Measurements from ENCODE around the gene PHACTR3.

PHACTR3 gene

DNA sequence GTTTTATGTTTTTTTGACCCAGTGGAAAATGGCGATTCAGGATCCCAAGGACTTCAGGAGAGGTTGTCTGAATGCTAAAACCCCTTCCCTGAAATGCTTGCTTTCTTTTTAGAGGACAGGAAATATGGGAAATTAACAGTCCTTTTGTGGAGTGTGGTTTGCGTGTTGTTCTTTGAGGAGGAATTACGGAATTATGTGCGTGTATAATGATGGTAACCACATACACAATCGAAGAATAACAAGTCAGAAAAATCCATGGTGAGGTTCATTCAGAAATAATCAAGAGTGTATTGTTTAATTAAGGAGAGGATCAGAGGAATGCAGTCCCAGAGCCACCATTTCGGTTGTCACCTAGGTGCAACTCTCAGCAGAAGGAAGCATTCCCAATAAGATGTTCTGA is 73.2 kb downstream of the PHACTR3 start:
- no peak overlapping the region for H3K4me3 ChIP-seq (ENCODE audit: low read depth, low read length)
- TF ChIP-seq, protein P1, sequence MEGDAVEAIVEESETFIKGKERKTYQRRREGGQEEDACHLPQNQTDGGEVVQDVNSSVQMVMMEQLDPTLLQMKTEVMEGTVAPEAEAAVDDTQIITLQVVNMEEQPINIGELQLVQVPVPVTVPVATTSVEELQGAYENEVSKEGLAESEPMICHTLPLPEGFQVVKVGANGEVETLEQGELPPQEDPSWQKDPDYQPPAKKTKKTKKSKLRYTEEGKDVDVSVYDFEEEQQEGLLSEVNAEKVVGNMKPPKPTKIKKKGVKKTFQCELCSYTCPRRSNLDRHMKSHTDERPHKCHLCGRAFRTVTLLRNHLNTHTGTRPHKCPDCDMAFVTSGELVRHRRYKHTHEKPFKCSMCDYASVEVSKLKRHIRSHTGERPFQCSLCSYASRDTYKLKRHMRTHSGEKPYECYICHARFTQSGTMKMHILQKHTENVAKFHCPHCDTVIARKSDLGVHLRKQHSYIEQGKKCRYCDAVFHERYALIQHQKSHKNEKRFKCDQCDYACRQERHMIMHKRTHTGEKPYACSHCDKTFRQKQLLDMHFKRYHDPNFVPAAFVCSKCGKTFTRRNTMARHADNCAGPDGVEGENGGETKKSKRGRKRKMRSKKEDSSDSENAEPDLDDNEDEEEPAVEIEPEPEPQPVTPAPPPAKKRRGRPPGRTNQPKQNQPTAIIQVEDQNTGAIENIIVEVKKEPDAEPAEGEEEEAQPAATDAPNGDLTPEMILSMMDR (conservative IDR thresholded peaks at IDR 0.05; ENCODE audit: low read depth, low read length): no peak
- no peak for DNase-seq (ENCODE audit: low read depth)

DNA sequence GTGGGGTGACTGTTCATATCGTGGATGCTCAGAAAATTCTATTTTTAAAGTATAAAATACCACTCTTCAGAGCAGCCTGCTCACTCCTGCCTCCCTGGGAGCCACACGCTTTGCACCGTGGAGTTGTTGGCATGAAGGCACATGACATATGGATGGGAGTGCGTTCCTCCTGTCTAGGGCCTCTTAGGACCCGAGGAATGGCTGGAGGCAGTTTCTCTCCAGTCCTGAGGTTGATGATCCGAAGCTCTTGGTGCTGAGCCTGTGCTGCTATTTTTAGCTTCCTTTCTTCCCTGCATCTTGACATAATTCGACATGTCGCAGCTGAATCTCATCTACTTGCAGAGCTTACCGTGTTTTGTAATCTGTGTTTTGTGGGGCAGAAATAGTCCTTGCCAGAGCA is 73.9 kb downstream of the PHACTR3 start:
- no peak overlapping the region for H3K4me3 ChIP-seq (ENCODE audit: low read depth, low read length)
- no peak for DNase-seq (ENCODE audit: low read depth)
- TF ChIP-seq, protein P1 (conservative IDR thresholded peaks at IDR 0.05; ENCODE audit: low read depth, low read length): no peak

DNA sequence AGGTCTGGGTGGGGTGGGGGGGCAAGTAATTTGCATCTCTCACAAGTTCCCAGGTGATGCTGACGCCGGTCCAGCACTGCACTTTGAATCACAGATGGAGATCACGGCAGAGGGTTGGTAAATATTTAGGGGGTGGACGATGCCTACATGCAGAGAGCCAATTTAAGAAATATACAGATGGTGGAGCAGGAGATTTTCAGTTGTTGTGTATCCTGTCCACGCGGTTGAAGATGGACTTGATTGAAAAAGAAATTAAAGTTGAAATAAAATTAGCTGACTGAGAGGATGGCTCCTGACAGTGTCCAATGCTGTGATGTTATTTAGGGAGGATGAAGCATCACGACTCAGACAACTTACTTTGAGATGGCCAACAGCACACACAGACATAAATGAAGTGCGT is 74.6 kb downstream of the PHACTR3 start:
- H3K4me3 ChIP-seq (ENCODE audit: low read depth, low read length): no peak overlapping the region

DNA sequence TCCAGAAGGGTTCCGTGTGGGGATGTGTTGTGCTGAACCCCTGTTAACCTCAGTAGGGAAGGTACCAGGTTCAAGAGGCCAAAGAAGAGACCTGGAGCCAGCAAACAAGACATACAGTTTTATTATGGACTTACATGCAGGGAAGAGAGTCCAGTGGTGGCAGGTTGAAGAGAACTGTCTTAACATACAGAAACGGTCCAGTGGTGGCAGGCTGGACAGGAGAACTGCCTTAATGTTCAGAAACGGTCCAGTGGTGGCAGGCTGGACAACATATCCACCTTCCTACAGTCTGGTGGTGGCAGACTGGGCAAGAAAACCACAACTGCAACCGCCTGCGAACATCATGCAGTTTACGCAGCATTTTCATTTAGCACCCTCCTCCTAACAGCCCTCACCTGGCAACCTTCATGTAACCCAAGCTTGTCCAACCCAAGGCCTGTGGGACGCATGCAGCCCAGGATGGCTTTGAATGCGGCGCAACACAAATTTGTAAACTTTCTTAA is 75.9 kb downstream of the PHACTR3 start:
- TF ChIP-seq, protein P1 (conservative IDR thresholded peaks at IDR 0.05; ENCODE audit: low read depth, low read length): no peak
- no peak overlapping the region for H3K4me3 ChIP-seq (ENCODE audit: low read depth, low read length)
- no peak for DNase-seq (ENCODE audit: low read depth)

More for the DNA sequence above, 74.6 kb downstream of the PHACTR3 start:
- TF ChIP-seq, protein P1 (conservative IDR thresholded peaks at IDR 0.05; ENCODE audit: low read depth, low read length): no peak
- no peak for DNase-seq (ENCODE audit: low read depth)

DNA sequence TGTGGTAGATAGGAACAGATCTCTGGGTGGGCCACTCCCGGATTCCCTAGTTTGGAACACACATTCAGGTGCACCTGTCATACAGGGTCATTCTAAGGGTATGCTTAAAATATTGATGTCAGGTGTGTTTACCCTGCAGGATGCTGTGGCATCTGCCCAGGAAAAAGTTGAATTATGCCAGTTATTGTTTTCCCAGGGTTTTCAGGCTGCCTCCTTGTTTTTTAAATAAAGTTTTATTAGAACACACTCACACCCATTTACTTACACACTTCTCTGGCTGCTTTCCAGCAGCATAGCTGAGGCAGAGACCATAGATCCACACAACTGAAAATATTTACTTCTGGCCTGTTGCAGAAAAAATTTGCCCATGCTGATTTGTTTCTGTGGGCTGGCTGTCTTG is 76.5 kb downstream of the PHACTR3 start:
- DNase-seq (ENCODE audit: low read depth): no peak
- TF ChIP-seq, protein P1 (conservative IDR thresholded peaks at IDR 0.05; ENCODE audit: low read depth, low read length): no peak
- no peak overlapping the region for H3K4me3 ChIP-seq (ENCODE audit: low read depth, low read length)

DNA sequence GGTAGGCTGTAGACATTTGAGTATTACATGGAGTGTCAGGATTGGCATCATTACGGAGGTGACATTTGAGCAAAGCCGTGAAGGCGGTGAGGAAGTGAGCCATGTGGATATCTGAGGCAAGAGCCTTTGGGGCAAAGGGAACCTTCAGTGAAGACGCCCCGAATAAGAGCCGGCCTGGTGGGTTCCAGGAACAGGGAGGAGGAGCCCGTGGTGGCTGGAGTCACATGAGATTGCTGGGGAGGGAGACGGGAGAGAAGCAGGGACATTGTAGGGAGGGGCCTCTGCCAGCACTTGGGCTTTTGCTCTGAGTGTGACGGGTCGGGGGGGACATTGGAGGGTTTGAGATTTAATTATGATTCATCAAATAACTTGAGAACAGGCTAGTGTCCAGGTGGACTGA is 78.3 kb downstream of the PHACTR3 start:
- TF ChIP-seq, protein P1 (conservative IDR thresholded peaks at IDR 0.05; ENCODE audit: low read depth, low read length): no peak
- no peak for DNase-seq (ENCODE audit: low read depth)
- no peak overlapping the region for H3K4me3 ChIP-seq (ENCODE audit: low read depth, low read length)

DNA sequence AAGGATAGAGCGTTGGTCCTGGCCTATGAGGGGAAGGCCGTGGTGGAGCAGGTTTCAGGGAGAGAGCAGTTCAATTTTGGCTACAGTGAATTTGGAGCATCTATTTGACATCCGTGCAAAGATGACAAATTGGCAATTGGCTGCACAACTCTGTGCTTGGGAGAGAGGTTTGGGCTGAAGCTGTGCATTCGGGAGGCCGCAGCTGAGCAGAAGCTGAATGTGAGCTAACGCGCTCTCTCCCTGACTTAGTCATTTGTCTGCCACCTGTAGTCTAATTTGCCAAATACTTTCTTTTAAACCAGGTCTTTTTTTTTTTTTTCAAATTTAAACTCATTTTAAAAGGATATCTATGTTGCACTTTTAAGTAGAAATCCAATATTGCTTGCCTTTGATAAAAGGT is 78.8 kb downstream of the PHACTR3 start:
- no peak overlapping the region for H3K4me3 ChIP-seq (ENCODE audit: low read depth, low read length)
- DNase-seq (ENCODE audit: low read depth): no peak
- TF ChIP-seq, protein P1 (conservative IDR thresholded peaks at IDR 0.05; ENCODE audit: low read depth, low read length): no peak

All from choroid plexus epithelial cell (primary cell).